AG10803 (cell line): ENCODE data around the gene MYO1D.
A peak's percentile ranks its signal among the peaks of the same experiment; 100 is the strongest.

Source experiments
- DNase-seq: peaks from one replicate; pipeline ENCODE4 v3.0.0; 2010; ENCODE audit warnings: low read depth
- H3K4me3 ChIP-seq: 2 replicates; pipeline ENCODE4 v1.5.1; 2011; ENCODE audit warnings: mild to moderate bottlenecking, low read length, control low read depth
- CTCF ChIP-seq: conservative IDR thresholded peaks from 2 replicates; pipeline ENCODE4 v1.5.1; 2011; ENCODE audit warnings: mild to moderate bottlenecking, low read length, control low read depth, inconsistent platforms

Gene MYO1D

GRCh38 chr17:32689348-32689747, 187.6 kb downstream of the MYO1D start:
- no peak overlapping the region for H3K4me3 ChIP-seq
- DNase-seq, result no peak
- no peak for TF ChIP-seq CTCF

- no peak for DNase-seq
- no peak for TF ChIP-seq CTCF
- no peak overlapping the region for H3K4me3 ChIP-seq
These were observed 188.7 kb downstream of the MYO1D start for GRCh38 chr17:32688221-32688620.

- H3K4me3 ChIP-seq, result no peak overlapping the region
- no peak for DNase-seq
- no peak for TF ChIP-seq CTCF
These were observed 192.6 kb downstream of the MYO1D start for GRCh38 chr17:32684087-32684958.

GRCh38 chr17:32673964-32674363, 203.0 kb downstream of the MYO1D start:
- DNase-seq, result peak; percentile 4
- H3K4me3 ChIP-seq, result no peak overlapping the region
- TF ChIP-seq CTCF, result no peak

GRCh38 chr17:32672711-32673110, 204.2 kb downstream of the MYO1D start:
- no peak for TF ChIP-seq CTCF
- no peak for DNase-seq
- no peak overlapping the region for H3K4me3 ChIP-seq

- TF ChIP-seq CTCF, result no peak
- DNase-seq, result peak; percentile 13
- H3K4me3 ChIP-seq, result no peak overlapping the region
These were observed 205.0 kb downstream of the MYO1D start for GRCh38 chr17:32671896-32672295.

- no peak for DNase-seq
These were observed 211.9 kb downstream of the MYO1D start for GRCh38 chr17:32664936-32665583.

More at GRCh38 chr17:32664936-32665583, 211.9 kb downstream of the MYO1D start:
- H3K4me3 ChIP-seq, result no peak overlapping the region
- no peak for TF ChIP-seq CTCF
